IPS DF 4.7 (cell line): ENCODE measurements around the gene APCS.

Source experiments
- DNase-seq: peaks from one replicate; pipeline ENCODE4 v3.0.0-alpha.2; 2013; ENCODE audit warnings: low spot score; ENCODE audit errors: extremely low read depth

The APCS gene, protein sequence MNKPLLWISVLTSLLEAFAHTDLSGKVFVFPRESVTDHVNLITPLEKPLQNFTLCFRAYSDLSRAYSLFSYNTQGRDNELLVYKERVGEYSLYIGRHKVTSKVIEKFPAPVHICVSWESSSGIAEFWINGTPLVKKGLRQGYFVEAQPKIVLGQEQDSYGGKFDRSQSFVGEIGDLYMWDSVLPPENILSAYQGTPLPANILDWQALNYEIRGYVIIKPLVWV

DNA sequence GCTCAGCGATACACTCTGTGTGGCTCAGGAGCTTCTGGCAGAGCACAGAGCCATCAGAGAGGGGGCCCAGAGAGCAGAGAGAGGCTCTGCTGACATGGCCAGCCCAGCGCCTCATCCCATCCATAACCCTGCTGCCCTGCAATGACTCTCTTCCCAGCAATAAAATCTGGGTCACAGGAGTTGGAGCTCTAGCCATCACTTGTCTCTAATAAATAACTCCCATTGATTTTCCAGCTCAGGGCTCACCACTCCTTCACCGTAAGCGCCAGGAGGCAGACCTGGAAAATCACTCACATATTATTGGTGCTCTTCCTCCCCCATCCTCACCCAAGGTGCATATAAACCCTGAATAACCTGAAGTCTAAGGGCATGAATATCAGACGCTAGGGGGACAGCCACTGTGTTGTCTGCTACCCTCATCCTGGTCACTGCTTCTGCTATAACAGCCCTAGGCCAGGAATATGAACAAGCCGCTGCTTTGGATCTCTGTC is at the start of gene APCS:
Gene APCS, plus strand, starts transcription at position 366 of the 491 bp plus-strand sequence. Its CDS starts 96 bp downstream, at position 462.
- no peak for DNase-seq

DNA sequence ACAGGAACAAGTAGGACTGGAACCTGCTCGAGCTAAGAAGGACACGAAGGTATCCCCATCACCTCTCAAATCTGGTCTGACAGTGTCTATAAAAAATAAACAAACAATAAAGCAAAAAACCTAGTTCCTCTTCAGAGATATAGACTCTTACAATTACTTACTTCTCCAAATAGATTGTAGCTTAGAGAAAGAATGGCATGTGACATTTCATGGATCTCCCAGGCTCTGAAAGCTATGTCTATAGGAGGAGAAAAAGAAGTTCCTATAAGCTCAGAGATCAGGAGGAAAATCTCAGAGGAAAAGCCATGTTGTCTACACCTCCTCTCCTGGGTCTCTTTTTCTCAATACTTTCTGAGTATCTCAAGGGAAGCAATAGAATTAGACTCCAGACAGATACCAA is 39.5 kb upstream of the APCS start:
- DNase-seq: no peak

DNA sequence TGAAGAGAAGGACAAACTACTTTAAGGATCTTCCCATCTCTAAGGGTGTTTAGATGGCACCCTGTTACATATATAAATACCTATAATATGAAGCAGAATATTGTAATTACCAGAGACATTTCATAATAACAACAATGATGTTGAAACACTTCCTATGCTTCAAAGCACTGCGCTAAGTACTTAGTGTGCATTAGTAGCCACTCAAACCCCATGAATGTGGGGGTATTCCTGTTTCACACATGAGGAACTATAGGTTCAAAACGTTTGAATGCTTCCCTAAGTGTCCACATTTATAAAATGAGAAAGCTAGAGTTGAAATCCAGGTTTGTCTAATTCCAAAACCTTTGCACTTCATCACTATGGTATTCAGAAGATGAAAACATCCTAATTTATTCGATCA is 33.4 kb upstream of the APCS start:
- DNase-seq: no peak

DNA sequence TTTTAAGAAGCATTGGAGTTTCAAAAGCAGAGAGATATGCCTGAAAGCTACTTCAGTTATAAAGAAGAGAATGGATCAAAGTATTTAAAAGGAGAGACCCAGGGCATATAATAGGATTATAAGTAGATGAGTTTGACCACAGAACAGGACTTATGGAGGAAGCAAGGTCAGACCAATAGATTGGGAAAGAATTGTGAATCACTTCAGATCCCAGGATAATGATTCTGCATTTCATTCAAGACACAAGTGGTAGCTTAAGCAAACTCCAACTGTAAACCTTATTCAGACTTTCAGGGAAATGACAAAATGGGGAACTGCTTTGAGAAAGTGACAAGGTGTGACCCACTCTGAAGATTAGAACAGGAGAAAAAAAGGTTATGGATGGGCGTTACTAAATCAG is 32.9 kb upstream of the APCS start:
- DNase-seq: no peak

DNA sequence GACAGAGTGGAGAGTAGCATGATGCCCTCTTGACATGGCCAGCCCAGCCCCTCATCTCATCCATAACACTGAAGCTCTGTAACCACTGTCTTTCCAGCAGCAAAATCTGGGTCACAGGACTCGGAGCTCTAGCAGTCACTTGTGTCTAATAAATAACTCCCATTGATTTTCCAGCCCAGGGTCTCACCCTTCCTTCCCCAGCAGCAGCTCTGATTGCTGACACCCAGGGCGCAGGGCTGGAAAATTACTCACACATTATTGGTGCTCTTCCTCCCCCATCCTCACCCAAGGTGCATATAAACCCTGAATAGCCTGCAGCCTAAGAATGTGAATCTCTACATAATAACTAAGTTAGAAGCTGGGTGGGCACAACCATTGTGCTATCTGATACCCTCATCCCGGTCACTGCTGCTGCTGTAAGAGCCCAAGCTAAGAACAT is 30.7 kb upstream of the APCS start:
- DNase-seq: no peak

DNA sequence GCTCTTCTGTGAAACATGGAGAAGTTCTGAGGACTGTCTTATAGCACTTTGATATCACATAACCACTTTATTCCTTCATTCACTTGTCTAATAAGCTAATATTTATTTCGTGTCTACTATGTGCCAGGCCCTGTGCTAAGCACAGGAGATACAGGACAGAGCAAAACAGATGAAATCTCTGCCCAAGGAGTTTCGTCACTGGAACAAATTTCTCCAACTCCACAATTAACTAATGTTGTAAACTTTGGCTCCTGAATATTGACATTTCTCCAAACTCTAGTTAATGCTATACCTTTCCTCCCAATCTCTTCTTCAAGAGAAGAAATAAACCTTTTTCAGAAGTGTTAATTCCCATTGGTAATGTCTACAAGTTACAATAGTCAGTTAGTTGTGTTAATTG is 27.0 kb upstream of the APCS start:
- no peak for DNase-seq

DNA sequence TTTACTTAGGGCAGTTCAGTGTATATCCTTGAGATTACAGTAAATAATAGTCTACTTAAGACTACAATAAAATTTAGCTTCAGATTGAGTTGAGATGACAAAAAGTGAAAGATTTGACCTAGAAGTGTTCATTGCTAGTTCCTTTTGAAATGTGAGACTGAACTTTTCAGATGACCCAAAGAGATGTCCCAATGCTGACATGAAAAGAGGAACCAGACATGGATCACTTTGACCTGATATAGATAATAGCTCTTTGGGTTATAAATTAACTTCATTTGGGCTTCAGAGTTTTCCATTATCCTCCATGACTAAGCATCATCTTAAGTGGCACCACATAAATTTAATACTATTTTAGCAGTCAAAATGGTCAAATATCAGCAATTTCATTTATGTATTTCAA is 26.1 kb upstream of the APCS start:
- DNase-seq: no peak

DNA sequence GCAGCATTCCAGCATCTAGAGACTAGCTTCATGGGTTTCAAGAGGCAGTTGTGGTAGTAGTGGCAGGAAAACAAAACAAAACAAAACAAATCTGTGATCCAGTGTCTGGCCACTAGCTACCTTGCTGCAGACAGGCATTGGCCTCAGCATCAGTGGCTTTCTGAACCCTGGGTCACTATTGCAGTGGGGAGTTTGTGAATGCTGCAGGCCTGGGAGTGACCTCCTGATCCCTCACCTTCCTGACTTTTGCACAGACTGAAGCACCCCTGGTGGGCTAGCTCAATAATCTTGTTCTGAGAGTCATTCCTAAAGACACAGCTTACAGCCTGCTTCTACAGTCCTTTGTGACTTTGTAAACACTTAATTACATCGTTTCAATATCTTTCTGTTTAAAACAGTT is 24.9 kb upstream of the APCS start:
- DNase-seq: no peak

DNA sequence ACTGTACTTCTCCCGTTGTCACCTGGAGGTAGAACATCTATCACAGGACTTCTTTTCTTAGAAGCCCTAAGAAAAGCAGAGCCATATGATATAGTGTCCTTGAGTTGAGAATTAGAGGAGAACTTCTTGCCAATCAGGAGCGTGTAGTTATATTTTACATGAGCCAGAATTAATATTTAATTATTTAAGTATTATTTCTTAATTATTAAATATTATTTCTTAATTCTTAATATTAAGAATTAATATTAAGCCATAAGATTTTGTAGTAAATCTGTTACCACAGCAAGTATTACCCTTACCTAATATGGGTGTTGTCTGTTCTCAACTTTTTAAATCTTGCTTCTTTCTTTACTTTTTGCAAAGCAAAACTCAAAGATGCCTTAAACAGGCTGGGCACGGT is 10.2 kb upstream of the APCS start:
- DNase-seq: no peak

DNA sequence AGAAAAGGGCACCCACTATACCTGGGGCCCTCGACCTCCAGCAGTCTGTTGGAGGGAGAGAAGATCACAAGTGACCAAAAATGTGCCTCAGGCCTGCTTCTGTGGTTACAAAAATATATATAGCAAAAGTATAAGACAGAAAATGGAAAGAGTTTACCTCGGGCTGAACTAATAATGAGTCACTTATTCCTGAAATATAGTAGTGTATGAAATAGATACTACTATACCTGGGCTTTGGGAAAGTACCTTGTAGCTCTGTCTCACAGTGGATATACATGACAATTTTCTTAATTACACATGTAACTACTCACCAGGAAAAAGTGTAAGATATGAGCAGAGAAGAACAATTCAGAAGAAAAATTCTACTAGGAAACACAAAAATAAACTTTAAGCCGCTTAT is 7.3 kb upstream of the APCS start:
- DNase-seq: no peak

DNA sequence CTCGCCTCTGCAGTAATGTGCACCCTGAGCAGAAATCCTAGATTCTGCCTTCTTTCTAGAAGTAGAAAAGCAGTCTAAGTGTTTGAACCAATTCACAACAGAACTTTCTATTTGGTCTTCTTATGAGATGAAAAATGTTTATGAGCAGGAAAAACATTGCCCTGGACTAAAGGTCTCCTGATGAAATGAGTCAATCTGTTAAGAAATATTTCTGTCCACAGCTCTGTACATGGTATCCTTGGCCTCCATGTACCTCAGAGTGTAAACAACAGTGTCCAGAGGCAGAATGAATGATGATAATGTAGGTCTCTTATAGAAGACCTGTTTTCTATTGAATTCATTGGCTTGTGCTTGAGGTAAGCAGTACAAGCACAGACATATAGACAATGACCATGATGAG is 6.2 kb upstream of the APCS start:
- no peak for DNase-seq

DNA sequence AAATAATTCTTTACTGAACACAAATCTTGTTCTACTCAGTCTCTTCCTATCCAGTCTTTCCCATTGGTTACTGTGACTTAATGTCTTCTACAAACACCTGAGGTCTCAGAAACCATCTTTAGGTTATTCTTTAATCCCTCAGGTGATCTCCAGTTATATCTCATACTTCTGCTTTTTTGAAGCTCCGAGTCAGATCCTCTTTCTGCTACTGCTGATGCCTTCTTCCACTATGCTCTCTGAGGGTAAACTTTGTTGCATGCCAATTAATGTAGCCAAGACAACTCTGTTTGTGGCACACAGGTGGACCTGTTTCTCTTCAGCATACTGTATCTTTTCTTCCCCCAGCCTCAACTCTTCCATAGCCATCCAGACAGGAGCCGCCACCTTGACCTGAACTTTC is 3.1 kb upstream of the APCS start:
- DNase-seq: no peak

DNA sequence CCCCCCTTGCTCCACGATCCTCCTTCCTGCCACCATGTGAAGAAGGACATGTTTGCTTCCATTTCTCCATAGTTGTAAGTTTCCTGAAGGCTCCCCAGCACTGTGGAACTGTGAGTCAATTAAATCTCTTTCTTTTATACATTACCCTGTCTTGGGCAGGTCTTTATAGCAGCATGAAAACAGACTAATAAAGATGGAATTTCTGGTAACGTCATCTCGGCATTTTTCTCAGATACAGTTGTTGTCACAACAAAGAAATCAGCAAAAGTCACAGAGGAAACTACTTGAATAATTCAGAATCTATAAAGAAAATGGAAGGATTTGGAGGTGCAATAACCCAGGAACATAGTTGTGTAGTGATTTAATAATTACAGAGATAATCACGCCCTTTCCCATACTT is 4.4 kb downstream of the APCS start:
- no peak for DNase-seq

DNA sequence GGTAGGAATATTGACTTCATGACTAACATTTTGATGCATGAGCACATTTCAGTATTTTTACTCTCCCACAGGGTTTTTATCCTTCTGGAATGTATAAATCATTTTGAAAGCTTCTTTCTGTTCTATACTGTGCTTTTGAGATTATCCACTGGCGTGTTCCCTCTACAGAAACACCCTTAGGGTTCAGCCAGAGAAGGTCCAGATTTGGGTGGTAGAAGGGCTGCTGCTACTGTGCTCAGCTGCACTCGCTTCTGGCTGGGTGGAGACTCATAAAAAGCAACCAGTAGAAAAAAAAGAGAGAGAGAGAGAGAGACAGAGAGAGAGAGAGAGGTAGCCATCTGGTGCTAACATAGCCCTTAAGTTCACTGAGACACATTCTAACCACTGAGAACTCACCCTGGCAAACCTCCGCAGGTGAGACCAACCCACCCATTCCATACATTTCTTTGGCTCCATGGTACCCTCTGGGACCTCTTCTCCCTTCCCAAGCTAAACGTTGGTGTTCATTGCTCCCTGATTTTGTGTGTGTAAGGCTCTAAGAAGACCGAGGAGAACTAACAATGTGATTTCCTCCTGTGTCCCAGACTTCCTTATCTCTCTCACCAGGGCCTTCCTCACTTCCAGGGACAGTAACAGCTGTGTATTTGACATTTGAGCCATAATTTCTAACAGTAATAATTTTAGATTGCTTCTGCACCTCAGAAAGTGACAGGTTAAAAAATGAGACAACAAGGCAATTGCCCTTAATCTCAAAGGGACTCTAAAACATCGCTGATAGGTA is 7.2 kb downstream of the APCS start:
- no peak for DNase-seq

DNA sequence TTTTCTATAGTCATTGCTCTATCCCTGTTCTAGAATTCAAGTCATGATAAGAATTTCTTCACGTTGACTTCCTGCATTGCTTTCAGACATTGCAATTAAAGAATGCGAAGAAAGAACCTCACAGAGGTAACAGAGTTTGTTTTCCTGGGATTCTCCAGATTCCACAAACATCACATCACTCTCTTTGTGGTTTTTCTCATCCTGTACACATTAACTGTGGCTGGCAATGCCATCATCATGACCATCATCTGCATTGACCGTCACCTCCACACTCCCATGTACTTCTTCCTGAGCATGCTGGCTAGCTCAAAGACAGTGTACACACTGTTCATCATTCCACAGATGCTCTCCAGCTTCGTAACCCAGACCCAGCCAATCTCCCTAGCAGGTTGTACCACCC is 10.6 kb downstream of the APCS start:
- no peak for DNase-seq

DNA sequence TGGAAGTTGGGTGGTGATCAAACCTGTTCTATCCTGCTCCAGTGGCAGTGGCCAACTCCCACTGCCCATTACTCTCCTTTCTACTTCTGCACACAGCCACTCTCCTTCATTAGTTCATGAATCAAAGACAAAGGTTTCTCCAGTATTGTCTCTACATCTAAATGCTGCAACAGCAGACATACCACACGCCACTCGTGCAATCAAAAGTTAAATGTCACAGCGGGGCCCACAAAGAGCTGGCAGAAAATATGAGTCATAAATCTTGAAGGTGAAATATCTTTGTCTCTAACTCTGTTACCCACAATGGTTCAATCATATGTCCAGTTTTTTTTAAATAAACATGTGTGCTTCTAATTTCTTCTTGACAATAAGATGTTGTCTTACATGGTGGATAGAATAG is 13.3 kb downstream of the APCS start:
- no peak for DNase-seq

DNA sequence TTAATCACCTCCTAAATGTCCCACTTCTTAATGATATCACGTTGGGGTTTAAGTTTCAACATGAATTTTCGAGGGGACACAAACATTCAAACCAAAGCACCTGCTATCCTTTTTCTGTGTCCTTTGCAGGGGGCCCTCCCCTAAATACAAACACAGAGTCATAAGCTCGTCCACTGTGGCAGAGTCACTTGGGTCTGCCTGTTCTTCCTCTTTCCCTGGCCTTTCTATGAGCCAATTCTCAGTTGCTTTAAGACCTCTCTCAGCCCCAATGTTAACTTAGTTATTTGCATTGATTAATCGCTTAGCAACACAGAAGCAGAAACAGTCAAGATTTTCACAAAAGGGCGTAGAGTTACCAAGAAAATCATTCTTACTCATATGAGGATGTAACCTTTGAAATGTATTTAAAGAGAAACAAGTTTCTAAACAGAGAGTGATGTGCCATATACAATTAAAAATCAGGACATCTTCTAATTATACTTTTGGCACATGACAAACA is 14.9 kb downstream of the APCS start:
- no peak for DNase-seq

DNA sequence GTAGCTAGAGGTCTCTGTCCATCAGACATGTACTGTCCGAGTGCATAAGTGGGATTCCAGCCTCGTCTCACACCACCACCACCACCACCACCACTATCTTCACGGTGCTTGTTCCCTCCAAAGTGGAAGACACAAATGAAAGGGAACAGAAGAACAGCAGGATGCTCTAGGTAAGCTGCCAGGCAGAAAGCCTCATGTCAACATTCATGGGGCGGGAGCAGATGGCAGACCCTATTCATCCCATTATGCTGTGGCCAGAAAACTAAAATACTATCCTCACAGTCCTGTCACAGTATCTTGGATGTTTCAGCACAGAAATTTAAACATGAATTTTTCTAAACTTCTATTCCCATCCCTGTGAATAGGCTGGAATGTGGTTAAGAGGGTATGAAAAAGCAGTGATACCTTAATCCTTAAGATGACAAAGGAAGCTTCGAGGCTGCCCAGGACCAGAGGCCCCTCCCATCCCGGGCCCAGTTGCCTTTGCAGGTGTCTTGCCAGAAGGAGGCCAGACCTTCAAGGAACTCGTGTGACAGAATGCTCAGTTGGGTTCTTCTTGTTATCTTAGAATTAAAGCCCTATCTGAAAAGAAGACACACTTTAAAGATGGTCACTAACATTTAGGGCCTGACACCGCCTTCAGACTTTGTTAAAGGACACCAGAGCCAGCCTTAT is 24.7 kb downstream of the APCS start:
- no peak for DNase-seq

DNA sequence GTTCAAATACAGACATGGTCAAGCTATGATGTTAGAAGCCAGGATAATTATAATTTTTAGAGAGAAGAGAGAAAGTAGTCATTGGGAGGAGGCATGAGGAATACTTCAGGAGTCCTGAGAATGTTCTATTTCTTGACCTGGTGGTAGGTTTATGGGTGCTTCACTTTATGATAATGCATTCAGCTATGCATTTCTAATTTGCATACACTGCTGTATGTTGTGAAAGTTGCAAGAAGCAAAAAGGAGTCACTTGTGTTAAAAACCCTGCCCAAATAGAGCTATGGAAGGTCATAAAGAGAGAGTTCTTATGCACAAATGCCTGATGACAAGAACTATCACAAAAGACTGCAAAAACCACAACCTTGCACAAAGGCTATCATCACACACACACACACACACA is 45.3 kb downstream of the APCS start:
- DNase-seq: no peak
